Vagina (tissue), 2 donors: ENCODE data around the gene PDCD7. TPM values are rescaled to one million over a fixed set of nuclear protein-coding genes. Genes with fewer than 3 reads are reported as not detected.

Experiments used
- DNase-seq, 2 donors: peaks; one replicate each; pipeline ENCODE4 v3.0.0-alpha.2; 2017; ENCODE audit errors: extremely low spot score in 2 of 2
- H3K27ac ChIP-seq: fragments of 200-600 bp; sonication (generic); one replicate; pipeline ENCODE4 v1.5.1; 2019
- H3K27me3 ChIP-seq: fragments of 200-600 bp; sonication (generic); one replicate; pipeline ENCODE4 v1.5.1; 2019
- H3K36me3 ChIP-seq, 2 donors: fragments of 200-600 bp; sonication (generic); one replicate each; pipeline ENCODE4 v1.5.1; 2017 to 2019
- H3K4me1 ChIP-seq: fragments of 200-600 bp; sonication (generic); one replicate; pipeline ENCODE4 v1.5.1; 2019
- H3K4me3 ChIP-seq, 2 donors: fragments of 200-600 bp; sonication (generic); 1 replicate in 1 of 2; 2 replicates in 1 of 2; pipeline ENCODE4 v1.5.1; 2016 to 2019
- H3K9me3 ChIP-seq: fragments of 200-600 bp; sonication (generic); one replicate; pipeline ENCODE4 v1.5.1; 2019
- POLR2A ChIP-seq, 2 donors: fragments of 450-650 bp; IDR thresholded peaks; one replicate each; pipeline ENCODE4 v1.6.1; 2017; ENCODE audit warnings: antibody characterized with exemption in 2 of 2, mild to moderate bottlenecking in 2 of 2, moderate library complexity in 2 of 2
- POLR2AphosphoS5 ChIP-seq, 2 donors: sonication (generic); formaldehyde crosslinking; IDR thresholded peaks; one replicate each; pipeline ENCODE4 v1.9.0; 2017; ENCODE audit warnings: antibody characterized with exemption in 2 of 2, mild to moderate bottlenecking in 2 of 2, low read depth in 1 of 2; ENCODE audit not compliant: insufficient read depth in 1 of 2
- intact Hi-C: fragments of 100-400 bp; cut with DNase I; formaldehyde crosslinking; loops from one replicate; pipeline ENCODE4 v1.15.1; 2023
- total RNA-seq: library from RNA; depleted of rRNA; stranded (reverse); fragments of >200 nt; gene quantifications from one replicate; pipeline ENCODE4 v1.2.3, GENCODE V29; 2016
- TF ChIP-seq, protein P1 (sequence below), 3 experiments: fragments of 450-650 bp in 2 of 3; fragments of 200-600 bp in 1 of 3; sonication (generic) in 1 of 3; IDR thresholded peaks; one replicate each; pipeline ENCODE4 v1.5.1; 2017 to 2019; ENCODE audit warnings: antibody characterized with exemption in 3 of 3, mild to moderate bottlenecking in 2 of 3, moderate library complexity in 2 of 3

Gene PDCD7
- total RNA-seq, 1 donor from 2014 or later: 16.5 TPM

GRCh38 chr15:65089206-65089824 is 44.3 kb downstream of the PDCD7 start:
- H3K36me3 ChIP-seq: no peaks in the 10 kb centered on the region
- no peaks in the 10 kb centered on the region for H3K9me3 ChIP-seq
- intact Hi-C loops: loop anchor here (5.0 kb wide), 1 partner anchor 37 kb away; no protein-coding TSS in a partner anchor
- H3K27ac ChIP-seq: peak overlapping the region; percentile 58
- no peak for DNase-seq
- no peaks in the 10 kb centered on the region for H3K27me3 ChIP-seq
- no peak overlapping the region for H3K4me3 ChIP-seq
- TF ChIP-seq POLR2A (IDR thresholded peaks at IDR 0.05) (no peak), POLR2AphosphoS5 (IDR thresholded peaks at IDR 0.05; ENCODE audit: insufficient read depth in 1 of 2, low read depth in 1 of 2) (no peak)
- TF ChIP-seq, protein P1, sequence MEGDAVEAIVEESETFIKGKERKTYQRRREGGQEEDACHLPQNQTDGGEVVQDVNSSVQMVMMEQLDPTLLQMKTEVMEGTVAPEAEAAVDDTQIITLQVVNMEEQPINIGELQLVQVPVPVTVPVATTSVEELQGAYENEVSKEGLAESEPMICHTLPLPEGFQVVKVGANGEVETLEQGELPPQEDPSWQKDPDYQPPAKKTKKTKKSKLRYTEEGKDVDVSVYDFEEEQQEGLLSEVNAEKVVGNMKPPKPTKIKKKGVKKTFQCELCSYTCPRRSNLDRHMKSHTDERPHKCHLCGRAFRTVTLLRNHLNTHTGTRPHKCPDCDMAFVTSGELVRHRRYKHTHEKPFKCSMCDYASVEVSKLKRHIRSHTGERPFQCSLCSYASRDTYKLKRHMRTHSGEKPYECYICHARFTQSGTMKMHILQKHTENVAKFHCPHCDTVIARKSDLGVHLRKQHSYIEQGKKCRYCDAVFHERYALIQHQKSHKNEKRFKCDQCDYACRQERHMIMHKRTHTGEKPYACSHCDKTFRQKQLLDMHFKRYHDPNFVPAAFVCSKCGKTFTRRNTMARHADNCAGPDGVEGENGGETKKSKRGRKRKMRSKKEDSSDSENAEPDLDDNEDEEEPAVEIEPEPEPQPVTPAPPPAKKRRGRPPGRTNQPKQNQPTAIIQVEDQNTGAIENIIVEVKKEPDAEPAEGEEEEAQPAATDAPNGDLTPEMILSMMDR (IDR thresholded peaks at IDR 0.05): no peak
- peaks cover 43% of the 10 kb centered on the region for H3K4me1 ChIP-seq

DNA sequence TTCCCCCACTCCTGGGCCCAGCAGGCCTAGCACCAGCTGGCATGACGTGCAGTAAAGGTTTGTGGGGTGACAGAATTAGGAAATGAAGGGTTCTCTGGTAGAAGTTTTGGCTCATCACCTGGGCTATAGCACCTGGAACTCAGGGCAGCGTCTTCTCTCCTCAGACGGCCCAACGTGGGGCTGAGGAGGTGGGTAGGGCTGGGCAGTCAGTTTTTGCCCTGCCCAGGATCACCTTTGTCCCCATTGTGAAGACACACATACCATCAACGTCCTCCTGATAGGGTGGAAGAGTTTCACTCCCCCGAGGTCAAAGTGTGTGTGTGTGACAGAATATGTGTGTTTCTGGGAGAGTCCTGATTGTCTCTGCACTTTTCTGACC is 45.0 kb downstream of the PDCD7 start:
- peaks cover 43% of the 10 kb centered on the region for H3K4me1 ChIP-seq
- H3K9me3 ChIP-seq: no peaks in the 10 kb centered on the region
- intact Hi-C loops: loop anchor here (5.0 kb wide), 1 partner anchor 36 kb away; no protein-coding TSS in a partner anchor
- no peak overlapping the region for H3K4me3 ChIP-seq
- H3K36me3 ChIP-seq: no peaks in the 10 kb centered on the region
- H3K27me3 ChIP-seq: no peaks in the 10 kb centered on the region
- DNase-seq: no peak
- H3K27ac ChIP-seq: peak overlapping the region; percentile 58
- TF ChIP-seq, protein P1 (IDR thresholded peaks at IDR 0.05): no peak
- no peak for TF ChIP-seq POLR2AphosphoS5 (IDR thresholded peaks at IDR 0.05; ENCODE audit: insufficient read depth in 1 of 2, low read depth in 1 of 2)
- TF ChIP-seq POLR2A (IDR thresholded peaks at IDR 0.05): no peak

- H3K4me1 ChIP-seq: peaks cover 44% of the 10 kb centered on the region
- DNase-seq: no peak
- intact Hi-C loops: loop anchor here (5.0 kb wide), 1 partner anchor 36 kb away; no protein-coding TSS in a partner anchor
- TF ChIP-seq POLR2A (IDR thresholded peaks at IDR 0.05): no peak
- TF ChIP-seq POLR2AphosphoS5 (IDR thresholded peaks at IDR 0.05; ENCODE audit: insufficient read depth in 1 of 2, low read depth in 1 of 2): peak; percentile 26 to 75
- H3K4me3 ChIP-seq: no peak overlapping the region
- H3K36me3 ChIP-seq: no peaks in the 10 kb centered on the region
- H3K27me3 ChIP-seq: no peaks in the 10 kb centered on the region
- H3K27ac ChIP-seq: peak overlapping the region; percentile 58
- H3K9me3 ChIP-seq: no peaks in the 10 kb centered on the region
These were observed 45.5 kb downstream of the PDCD7 start for GRCh38 chr15:65087873-65088642.

DNA sequence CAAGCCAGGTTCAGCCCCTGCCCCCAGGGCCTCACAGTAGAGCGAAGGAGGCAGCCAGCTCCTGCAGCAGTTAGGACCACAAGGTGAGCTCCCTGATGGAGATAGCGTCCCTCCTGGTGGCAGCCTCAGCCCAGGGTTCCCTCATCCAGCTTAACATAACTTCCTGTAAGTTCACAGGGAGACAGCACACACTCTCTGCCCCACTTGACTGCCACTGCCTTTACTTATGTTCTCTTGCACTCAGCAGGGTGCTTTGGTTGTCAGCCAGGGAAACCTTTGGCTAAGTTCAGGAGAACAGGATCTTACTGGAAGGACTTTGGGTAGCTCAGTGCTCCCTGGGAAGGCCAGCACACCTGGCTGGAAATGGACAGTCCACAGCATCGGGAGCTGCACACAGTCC is 46.2 kb downstream of the PDCD7 start:
- no peak for DNase-seq
- TF ChIP-seq, protein P1 (IDR thresholded peaks at IDR 0.05): no peak
- TF ChIP-seq POLR2A (IDR thresholded peaks at IDR 0.05) (no peak), POLR2AphosphoS5 (IDR thresholded peaks at IDR 0.05; ENCODE audit: insufficient read depth in 1 of 2, low read depth in 1 of 2) (no peak)
- H3K9me3 ChIP-seq: no peaks in the 10 kb centered on the region
- H3K36me3 ChIP-seq: no peaks in the 10 kb centered on the region
- peak overlapping the region; percentile 58 for H3K27ac ChIP-seq
- H3K27me3 ChIP-seq: no peaks in the 10 kb centered on the region
- intact Hi-C loops: loop anchor here (5.0 kb wide), 1 partner anchor 35 kb away; no protein-coding TSS in a partner anchor
- peaks cover 50% of the 10 kb centered on the region for H3K4me1 ChIP-seq
- no peak overlapping the region for H3K4me3 ChIP-seq

DNA sequence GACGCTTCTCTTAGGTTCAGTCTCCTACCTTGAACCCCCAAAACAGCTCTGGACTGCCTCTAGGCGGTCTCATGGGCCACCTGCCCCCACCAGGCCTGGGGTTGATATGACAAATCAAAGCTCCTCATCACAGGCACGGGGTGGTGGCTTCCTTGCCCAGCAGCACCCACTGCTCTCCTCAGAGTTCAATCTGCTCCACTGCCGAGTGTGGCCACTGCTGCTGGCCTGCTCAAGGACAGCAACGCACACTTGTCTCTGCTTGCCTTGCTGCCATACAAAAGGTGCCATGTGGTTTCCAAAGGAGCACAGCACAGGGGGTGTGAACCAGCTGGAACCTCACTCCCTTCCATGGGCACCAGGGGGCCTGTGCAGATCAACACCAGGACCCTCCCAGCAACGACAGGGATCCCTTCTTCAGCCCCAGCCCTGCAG is 46.9 kb downstream of the PDCD7 start:
- no peaks in the 10 kb centered on the region for H3K36me3 ChIP-seq
- intact Hi-C loops: loop anchor here (5.0 kb wide), 1 partner anchor 34 kb away; no protein-coding TSS in a partner anchor

More for the DNA sequence above, 46.9 kb downstream of the PDCD7 start:
- Histone ChIP-seq H3K27ac (peak overlapping the region; percentile 58), H3K4me1 (peaks cover 53% of the 10 kb centered on the region), H3K4me3 (no peak overlapping the region), H3K9me3 (no peaks in the 10 kb centered on the region), H3K27me3 (no peaks in the 10 kb centered on the region)
- TF ChIP-seq POLR2AphosphoS5 (IDR thresholded peaks at IDR 0.05; ENCODE audit: insufficient read depth in 1 of 2, low read depth in 1 of 2): no peak
- TF ChIP-seq, protein P1 (IDR thresholded peaks at IDR 0.05): no peak
- no peak for TF ChIP-seq POLR2A (IDR thresholded peaks at IDR 0.05)
- no peak for DNase-seq
